Liver (tissue), 3 donors: ENCODE results near the gene SORCS2.

ENCODE experiments used
- GABPA ChIP-seq, 2 donors: IDR thresholded peaks in 1 of 2; conservative IDR thresholded peaks in 1 of 2; 2 replicates each; pipeline ENCODE4 v1.6.1; 2016; ENCODE audit warnings: antibody characterized with exemption in 2 of 2, mild to moderate bottlenecking in 1 of 2, moderate library complexity in 1 of 2
- TAF1 ChIP-seq: conservative IDR thresholded peaks from 2 replicates; pipeline ENCODE4 v1.6.1; 2016; ENCODE audit warnings: antibody characterized with exemption, mild to moderate bottlenecking
- TF ChIP-seq, protein P1 (sequence below): fragments of 150-350 bp; IDR thresholded peaks from 2 replicates; pipeline ENCODE4 v1.5.1; 2017; ENCODE audit warnings: improper control_type of control experiment, low read depth, low read length; ENCODE audit not compliant: missing input control
- TF ChIP-seq, protein P2 (sequence below): IDR thresholded peaks from 2 replicates; pipeline ENCODE4 v1.6.1; 2016; ENCODE audit warnings: antibody characterized with exemption
- donor health status: healthy.
- donor health status: healthy.

DNA sequence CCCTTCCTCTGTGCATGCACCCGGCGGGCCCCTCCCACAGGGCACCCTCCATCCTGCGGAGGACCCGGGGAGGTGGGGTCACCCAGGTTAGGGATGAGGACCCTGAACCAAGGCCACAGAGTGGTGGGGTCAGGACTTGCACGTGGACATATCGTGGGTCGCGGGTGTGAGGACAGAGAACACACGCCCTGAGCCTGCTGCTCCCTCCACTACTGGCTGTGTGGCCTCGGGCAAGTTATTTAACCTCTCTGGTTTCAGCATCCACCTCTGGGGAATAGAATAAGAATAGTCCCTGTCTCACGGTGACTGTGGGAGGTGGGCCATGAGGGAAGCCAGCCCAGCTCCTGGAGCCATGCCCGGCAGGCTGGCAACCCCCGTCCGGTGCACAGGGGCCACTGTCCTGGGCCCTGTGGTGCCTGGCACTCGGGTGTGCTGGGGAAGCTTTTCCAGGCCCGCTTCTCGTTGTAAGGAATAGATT, 237.3 kb downstream of the SORCS2 start:
- TF ChIP-seq, protein P1, sequence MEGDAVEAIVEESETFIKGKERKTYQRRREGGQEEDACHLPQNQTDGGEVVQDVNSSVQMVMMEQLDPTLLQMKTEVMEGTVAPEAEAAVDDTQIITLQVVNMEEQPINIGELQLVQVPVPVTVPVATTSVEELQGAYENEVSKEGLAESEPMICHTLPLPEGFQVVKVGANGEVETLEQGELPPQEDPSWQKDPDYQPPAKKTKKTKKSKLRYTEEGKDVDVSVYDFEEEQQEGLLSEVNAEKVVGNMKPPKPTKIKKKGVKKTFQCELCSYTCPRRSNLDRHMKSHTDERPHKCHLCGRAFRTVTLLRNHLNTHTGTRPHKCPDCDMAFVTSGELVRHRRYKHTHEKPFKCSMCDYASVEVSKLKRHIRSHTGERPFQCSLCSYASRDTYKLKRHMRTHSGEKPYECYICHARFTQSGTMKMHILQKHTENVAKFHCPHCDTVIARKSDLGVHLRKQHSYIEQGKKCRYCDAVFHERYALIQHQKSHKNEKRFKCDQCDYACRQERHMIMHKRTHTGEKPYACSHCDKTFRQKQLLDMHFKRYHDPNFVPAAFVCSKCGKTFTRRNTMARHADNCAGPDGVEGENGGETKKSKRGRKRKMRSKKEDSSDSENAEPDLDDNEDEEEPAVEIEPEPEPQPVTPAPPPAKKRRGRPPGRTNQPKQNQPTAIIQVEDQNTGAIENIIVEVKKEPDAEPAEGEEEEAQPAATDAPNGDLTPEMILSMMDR, result no peak
- TF ChIP-seq, protein P2, sequence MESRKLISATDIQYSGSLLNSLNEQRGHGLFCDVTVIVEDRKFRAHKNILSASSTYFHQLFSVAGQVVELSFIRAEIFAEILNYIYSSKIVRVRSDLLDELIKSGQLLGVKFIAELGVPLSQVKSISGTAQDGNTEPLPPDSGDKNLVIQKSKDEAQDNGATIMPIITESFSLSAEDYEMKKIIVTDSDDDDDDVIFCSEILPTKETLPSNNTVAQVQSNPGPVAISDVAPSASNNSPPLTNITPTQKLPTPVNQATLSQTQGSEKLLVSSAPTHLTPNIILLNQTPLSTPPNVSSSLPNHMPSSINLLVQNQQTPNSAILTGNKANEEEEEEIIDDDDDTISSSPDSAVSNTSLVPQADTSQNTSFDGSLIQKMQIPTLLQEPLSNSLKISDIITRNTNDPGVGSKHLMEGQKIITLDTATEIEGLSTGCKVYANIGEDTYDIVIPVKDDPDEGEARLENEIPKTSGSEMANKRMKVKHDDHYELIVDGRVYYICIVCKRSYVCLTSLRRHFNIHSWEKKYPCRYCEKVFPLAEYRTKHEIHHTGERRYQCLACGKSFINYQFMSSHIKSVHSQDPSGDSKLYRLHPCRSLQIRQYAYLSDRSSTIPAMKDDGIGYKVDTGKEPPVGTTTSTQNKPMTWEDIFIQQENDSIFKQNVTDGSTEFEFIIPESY, result no peak
- TF ChIP-seq GABPA (IDR thresholded peaks at IDR 0.05 in 1 of 2, conservative IDR thresholded peaks at IDR 0.05 in 1 of 2), result no peak
- TF ChIP-seq TAF1, result no peak
